Activated naive CD4-positive, alpha-beta T cell treated with anti-CD3 and anti-CD28 coated beads, Interleukin-2, amount 50 U/mL, for 24 hours (primary cell): Measurements from ENCODE around the gene PHF23.

ENCODE experiments used
- H3K27ac Mint-ChIP-seq: one replicate; pipeline ENCODE4 v1.8.0; 2021; ENCODE audit warnings: mild to moderate bottlenecking, mixed read lengths
- H3K27me3 Mint-ChIP-seq: one replicate; pipeline ENCODE4 v1.8.0; 2021; ENCODE audit warnings: mixed read lengths
- H3K36me3 Mint-ChIP-seq: one replicate; pipeline ENCODE4 v1.8.0; 2021; ENCODE audit warnings: mixed read lengths
- H3K4me1 Mint-ChIP-seq: one replicate; pipeline ENCODE4 v1.8.0; 2021; ENCODE audit warnings: mixed read lengths
- H3K4me3 Mint-ChIP-seq: one replicate; pipeline ENCODE4 v1.8.0; 2021; ENCODE audit warnings: mild to moderate bottlenecking, mixed read lengths
- H3K9me3 Mint-ChIP-seq: one replicate; pipeline ENCODE4 v1.8.0; 2021; ENCODE audit warnings: mixed read lengths

The PHF23 gene

GRCh38 chr17:7239091-7240027 is at the start of gene PHF23:
PHF23 (minus strand) TSS chr17:7239457; CDS start chr17:7239279, 178 bp downstream.
- H3K4me3 Mint-ChIP-seq: peak within 1 kb of the TSS; percentile 90
- H3K9me3 Mint-ChIP-seq: no peaks in the 10 kb centered on the region
- no peaks in the 10 kb centered on the region for H3K27me3 Mint-ChIP-seq
- H3K36me3 Mint-ChIP-seq: peaks cover 13% of the 10 kb centered on the region
- H3K27ac Mint-ChIP-seq: peak within 1 kb of the TSS; percentile 94
- peaks cover 57% of the 10 kb centered on the region for H3K4me1 Mint-ChIP-seq

GRCh38 chr17:7285679-7286078 is 46.4 kb upstream of the PHF23 start:
- no peak overlapping the region for H3K27ac Mint-ChIP-seq
- H3K9me3 Mint-ChIP-seq: no peaks in the 10 kb centered on the region
- H3K36me3 Mint-ChIP-seq: no peaks in the 10 kb centered on the region
- H3K27me3 Mint-ChIP-seq: peaks cover 9% of the 10 kb centered on the region
- peaks cover 11% of the 10 kb centered on the region for H3K4me1 Mint-ChIP-seq
- no peak overlapping the region for H3K4me3 Mint-ChIP-seq

- H3K9me3 Mint-ChIP-seq: no peaks in the 10 kb centered on the region
- H3K4me3 Mint-ChIP-seq: no peak overlapping the region
- peaks cover 11% of the 10 kb centered on the region for H3K4me1 Mint-ChIP-seq
- peaks cover 9% of the 10 kb centered on the region for H3K27me3 Mint-ChIP-seq
- no peak overlapping the region for H3K27ac Mint-ChIP-seq
- H3K36me3 Mint-ChIP-seq: no peaks in the 10 kb centered on the region
These were observed 45.7 kb upstream of the PHF23 start for GRCh38 chr17:7284911-7285310.

GRCh38 chr17:7283471-7284216 is 44.4 kb upstream of the PHF23 start:
- H3K9me3 Mint-ChIP-seq: no peaks in the 10 kb centered on the region

GRCh38 chr17:7282752-7283321 is 43.6 kb upstream of the PHF23 start:
- no peaks in the 10 kb centered on the region for H3K9me3 Mint-ChIP-seq
- H3K27ac Mint-ChIP-seq: no peak overlapping the region
- peak overlapping the region; percentile 5 for H3K4me3 Mint-ChIP-seq
- peaks cover 11% of the 10 kb centered on the region for H3K4me1 Mint-ChIP-seq
- H3K36me3 Mint-ChIP-seq: no peaks in the 10 kb centered on the region
- peaks cover 9% of the 10 kb centered on the region for H3K27me3 Mint-ChIP-seq

More at GRCh38 chr17:7283471-7284216, 44.4 kb upstream of the PHF23 start:
- Mint-ChIP-seq H3K4me3 (no peak overlapping the region), H3K27ac (no peak overlapping the region), H3K4me1 (peaks cover 11% of the 10 kb centered on the region), H3K36me3 (no peaks in the 10 kb centered on the region), H3K27me3 (peaks cover 9% of the 10 kb centered on the region)

- Mint-ChIP-seq H3K27ac (no peak overlapping the region), H3K36me3 (no peaks in the 10 kb centered on the region), H3K4me1 (peaks cover 11% of the 10 kb centered on the region), H3K27me3 (peaks cover 9% of the 10 kb centered on the region), H3K9me3 (no peaks in the 10 kb centered on the region), H3K4me3 (peak overlapping the region; percentile 84)
These were observed 42.9 kb upstream of the PHF23 start for GRCh38 chr17:7281953-7282751.

GRCh38 chr17:7281074-7281952 is 42.1 kb upstream of the PHF23 start, which contains the start of gene SLC2A4:
SLC2A4 (plus strand) TSS chr17:7281718; CDS start chr17:7281935, 217 bp downstream.
- H3K9me3 Mint-ChIP-seq: no peaks in the 10 kb centered on the region

GRCh38 chr17:7280519-7281073 is 41.3 kb upstream of the PHF23 start:
- Mint-ChIP-seq H3K9me3 (no peaks in the 10 kb centered on the region), H3K27ac (no peak overlapping the region), H3K4me1 (peaks cover 11% of the 10 kb centered on the region), H3K36me3 (no peaks in the 10 kb centered on the region), H3K4me3 (peak overlapping the region; percentile 84), H3K27me3 (peaks cover 9% of the 10 kb centered on the region)

More at GRCh38 chr17:7281074-7281952, 42.1 kb upstream of the PHF23 start, which contains the start of gene SLC2A4:
- Mint-ChIP-seq H3K4me3 (peak within 1 kb of the TSS; percentile 84), H3K27me3 (peaks cover 9% of the 10 kb centered on the region), H3K4me1 (peaks cover 11% of the 10 kb centered on the region), H3K36me3 (no peaks in the 10 kb centered on the region), H3K27ac (no peak within 1 kb of the TSS)

- H3K4me3 Mint-ChIP-seq: no peak overlapping the region
These were observed 40.2 kb upstream of the PHF23 start for GRCh38 chr17:7279448-7279847.

GRCh38 chr17:7266784-7267183 is 27.5 kb upstream of the PHF23 start:
- Mint-ChIP-seq H3K4me1 (peaks cover 22% of the 10 kb centered on the region), H3K27me3 (peaks cover 2% of the 10 kb centered on the region), H3K9me3 (no peaks in the 10 kb centered on the region), H3K36me3 (no peaks in the 10 kb centered on the region), H3K27ac (no peak overlapping the region), H3K4me3 (no peak overlapping the region)

More at GRCh38 chr17:7279448-7279847, 40.2 kb upstream of the PHF23 start:
- no peaks in the 10 kb centered on the region for H3K9me3 Mint-ChIP-seq
- H3K36me3 Mint-ChIP-seq: no peaks in the 10 kb centered on the region
- H3K4me1 Mint-ChIP-seq: peaks cover 11% of the 10 kb centered on the region
- H3K27ac Mint-ChIP-seq: no peak overlapping the region
- H3K27me3 Mint-ChIP-seq: peaks cover 9% of the 10 kb centered on the region

- Mint-ChIP-seq H3K27me3 (peaks cover 2% of the 10 kb centered on the region), H3K9me3 (no peaks in the 10 kb centered on the region), H3K27ac (peak overlapping the region; percentile 47), H3K4me1 (peaks cover 24% of the 10 kb centered on the region), H3K36me3 (peaks cover 4% of the 10 kb centered on the region), H3K4me3 (peak overlapping the region; percentile 82)
These were observed 24.5 kb upstream of the PHF23 start for GRCh38 chr17:7263801-7264078.

GRCh38 chr17:7262935-7263800 is 23.9 kb upstream of the PHF23 start:
- peaks cover 4% of the 10 kb centered on the region for H3K36me3 Mint-ChIP-seq
- H3K27ac Mint-ChIP-seq: peak overlapping the region; percentile 59
- peaks cover 2% of the 10 kb centered on the region for H3K27me3 Mint-ChIP-seq
- H3K4me3 Mint-ChIP-seq: peak overlapping the region; percentile 82
- H3K9me3 Mint-ChIP-seq: no peaks in the 10 kb centered on the region
- peaks cover 24% of the 10 kb centered on the region for H3K4me1 Mint-ChIP-seq

GRCh38 chr17:7262192-7262934 is 23.1 kb upstream of the PHF23 start, which contains the start of gene CLDN7:
CLDN7 (minus strand) TSS chr17:7262478; CDS start chr17:7262043, 435 bp downstream.
- H3K27me3 Mint-ChIP-seq: peaks cover 2% of the 10 kb centered on the region
- peak within 1 kb of the TSS; percentile 59 for H3K27ac Mint-ChIP-seq
- peaks cover 4% of the 10 kb centered on the region for H3K36me3 Mint-ChIP-seq
- H3K4me3 Mint-ChIP-seq: peak within 1 kb of the TSS; percentile 82
- H3K9me3 Mint-ChIP-seq: no peaks in the 10 kb centered on the region
- H3K4me1 Mint-ChIP-seq: peaks cover 24% of the 10 kb centered on the region
